GM21390 (cell line): ENCODE data around the gene SIPA1L3.

Source experiments
- ATAC-seq: cut with Tn5 transposase; IDR thresholded peaks from one replicate; pipeline ENCODE4 v1.9.1; 2021; ENCODE audit not compliant: unreplicated experiment

SIPA1L3 gene

GRCh38 chr19:37991841-37992248 is 84.8 kb downstream of the SIPA1L3 start:
- ATAC-seq: no peak

- no peak for ATAC-seq
Measured at GRCh38 chr19:37992761-37993160, 85.8 kb downstream of the SIPA1L3 start.

GRCh38 chr19:37994823-37995130 is 87.8 kb downstream of the SIPA1L3 start:
- ATAC-seq: no peak

- ATAC-seq: no peak
Measured at GRCh38 chr19:37995346-37995745, 88.3 kb downstream of the SIPA1L3 start.

GRCh38 chr19:37997911-37998344 is 90.9 kb downstream of the SIPA1L3 start:
- no peak for ATAC-seq

GRCh38 chr19:37998801-37999308 is 91.8 kb downstream of the SIPA1L3 start:
- ATAC-seq: no peak

GRCh38 chr19:37999309-38000213 is 92.6 kb downstream of the SIPA1L3 start:
- ATAC-seq: no peak

- no peak for ATAC-seq
Measured at GRCh38 chr19:38001158-38001781, 94.3 kb downstream of the SIPA1L3 start.

GRCh38 chr19:38003438-38004185 is 96.6 kb downstream of the SIPA1L3 start:
- ATAC-seq: no peak

- no peak for ATAC-seq
Measured at GRCh38 chr19:38004186-38004520, 97.1 kb downstream of the SIPA1L3 start.

- peak; percentile 63 for ATAC-seq
Measured at GRCh38 chr19:38004521-38005223, 97.7 kb downstream of the SIPA1L3 start.

- no peak for ATAC-seq
Measured at GRCh38 chr19:38005224-38005614, 98.2 kb downstream of the SIPA1L3 start.

- ATAC-seq: no peak
Measured at GRCh38 chr19:38006361-38007045, 99.5 kb downstream of the SIPA1L3 start.

GRCh38 chr19:38009650-38010242 is 102.7 kb downstream of the SIPA1L3 start:
- ATAC-seq: no peak

- no peak for ATAC-seq
Measured at GRCh38 chr19:38011426-38011825, 104.4 kb downstream of the SIPA1L3 start.

GRCh38 chr19:38012290-38012689 is 105.3 kb downstream of the SIPA1L3 start:
- ATAC-seq: no peak

- ATAC-seq: no peak
Measured at GRCh38 chr19:38012944-38013343, 105.9 kb downstream of the SIPA1L3 start.

GRCh38 chr19:38013913-38014580 is 107.0 kb downstream of the SIPA1L3 start:
- ATAC-seq: no peak

GRCh38 chr19:38015216-38015615 is 108.2 kb downstream of the SIPA1L3 start:
- no peak for ATAC-seq

- no peak for ATAC-seq
Measured at GRCh38 chr19:38015761-38016160, 108.8 kb downstream of the SIPA1L3 start.
